Uterus (tissue), 2 donors: ENCODE data around the gene FERD3L.

Source experiments
- POLR2A ChIP-seq, 2 donors: fragments of 450-650 bp; IDR thresholded peaks; one replicate each; pipeline ENCODE4 v1.6.1; 2016; ENCODE audit warnings: antibody characterized with exemption in 2 of 2, mild to moderate bottlenecking in 1 of 2, moderate library complexity in 1 of 2
- TF ChIP-seq, protein P1 (sequence below), 4 experiments: fragments of 200-600 bp in 2 of 4; fragments of 450-650 bp in 2 of 4; sonication (generic) in 2 of 4; IDR thresholded peaks; one replicate each; pipeline ENCODE4 v1.5.1; 2016 to 2019; ENCODE audit warnings: antibody characterized with exemption in 4 of 4, mild to moderate bottlenecking in 2 of 4, moderate library complexity in 1 of 4

- TF ChIP-seq, protein P1, sequence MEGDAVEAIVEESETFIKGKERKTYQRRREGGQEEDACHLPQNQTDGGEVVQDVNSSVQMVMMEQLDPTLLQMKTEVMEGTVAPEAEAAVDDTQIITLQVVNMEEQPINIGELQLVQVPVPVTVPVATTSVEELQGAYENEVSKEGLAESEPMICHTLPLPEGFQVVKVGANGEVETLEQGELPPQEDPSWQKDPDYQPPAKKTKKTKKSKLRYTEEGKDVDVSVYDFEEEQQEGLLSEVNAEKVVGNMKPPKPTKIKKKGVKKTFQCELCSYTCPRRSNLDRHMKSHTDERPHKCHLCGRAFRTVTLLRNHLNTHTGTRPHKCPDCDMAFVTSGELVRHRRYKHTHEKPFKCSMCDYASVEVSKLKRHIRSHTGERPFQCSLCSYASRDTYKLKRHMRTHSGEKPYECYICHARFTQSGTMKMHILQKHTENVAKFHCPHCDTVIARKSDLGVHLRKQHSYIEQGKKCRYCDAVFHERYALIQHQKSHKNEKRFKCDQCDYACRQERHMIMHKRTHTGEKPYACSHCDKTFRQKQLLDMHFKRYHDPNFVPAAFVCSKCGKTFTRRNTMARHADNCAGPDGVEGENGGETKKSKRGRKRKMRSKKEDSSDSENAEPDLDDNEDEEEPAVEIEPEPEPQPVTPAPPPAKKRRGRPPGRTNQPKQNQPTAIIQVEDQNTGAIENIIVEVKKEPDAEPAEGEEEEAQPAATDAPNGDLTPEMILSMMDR (IDR thresholded peaks at IDR 0.05), result no peak
- no peak for TF ChIP-seq POLR2A (IDR thresholded peaks at IDR 0.05)
Measured at GRCh38 chr7:19139706-19140327, 5.4 kb downstream of the FERD3L start.
